ENCODE measurements around the gene CDK18.

CDK18 gene

GRCh38 chr1:205538235-205538840 is 33.9 kb downstream of the CDK18 start:
- DNase-seq (ENCODE audit: low spot score), result no peak

GRCh38 chr1:205541161-205541886 is 36.9 kb downstream of the CDK18 start:
- DNase-seq (ENCODE audit: low spot score), result no peak

GRCh38 chr1:205542367-205542766 is 37.9 kb downstream of the CDK18 start:
- DNase-seq (ENCODE audit: low spot score), result no peak

GRCh38 chr1:205543351-205544301 is 39.2 kb downstream of the CDK18 start:
- no peak for DNase-seq (ENCODE audit: low spot score)

GRCh38 chr1:205545001-205545919 is 40.8 kb downstream of the CDK18 start:
- DNase-seq (ENCODE audit: low spot score), result no peak

- no peak for DNase-seq (ENCODE audit: low spot score)
Observed at GRCh38 chr1:205545991-205546390, 41.5 kb downstream of the CDK18 start.

GRCh38 chr1:205546541-205546940 is 42.1 kb downstream of the CDK18 start:
- DNase-seq (ENCODE audit: low spot score), result no peak

- DNase-seq (ENCODE audit: low spot score), result no peak
Observed at GRCh38 chr1:205547936-205548827, 43.7 kb downstream of the CDK18 start.

GRCh38 chr1:205554026-205554811 is 49.8 kb downstream of the CDK18 start:
- no peak for DNase-seq (ENCODE audit: low spot score)

GRCh38 chr1:205561501-205562203 is 57.2 kb downstream of the CDK18 start:
- DNase-seq (ENCODE audit: low spot score), result no peak

- no peak for DNase-seq (ENCODE audit: low spot score)
Observed at GRCh38 chr1:205563927-205564441, 59.5 kb downstream of the CDK18 start.

- DNase-seq (ENCODE audit: low spot score), result no peak
Observed at GRCh38 chr1:205565799-205566198, 61.3 kb downstream of the CDK18 start.

- no peak for DNase-seq (ENCODE audit: low spot score)
Observed at GRCh38 chr1:205567716-205568115, 63.2 kb downstream of the CDK18 start.

- DNase-seq (ENCODE audit: low spot score), result no peak
Observed at GRCh38 chr1:205568135-205568468, 63.6 kb downstream of the CDK18 start.

GRCh38 chr1:205568469-205569361 is 64.2 kb downstream of the CDK18 start:
- DNase-seq (ENCODE audit: low spot score), result no peak

- DNase-seq (ENCODE audit: low spot score), result no peak
Observed at GRCh38 chr1:205569411-205570172, 65.1 kb downstream of the CDK18 start.

- DNase-seq (ENCODE audit: low spot score), result no peak
Observed at GRCh38 chr1:205570173-205570501, 65.7 kb downstream of the CDK18 start.
